Cardiac muscle cell (in vitro differentiated cells and primary cell): Measurements from ENCODE around the gene KRT2. TPM values are rescaled to one million over a fixed set of nuclear protein-coding genes. Genes with fewer than 3 reads are reported as not detected.

ENCODE experiments used
- DNase-seq, 2 donors: peaks; one replicate each; pipeline versions ENCODE4 v3.0.0 to v3.0.0-alpha.2; 2010 to 2017; ENCODE audit warnings: low read depth in 1 of 2, low spot score in 1 of 2
- H3K27ac ChIP-seq: fragments of 200-600 bp; sonication (generic); 2 replicates; pipeline ENCODE4 v1.5.1; 2016
- H3K27me3 ChIP-seq: fragments of 200-600 bp; sonication (generic); 2 replicates; pipeline ENCODE4 v1.6.0; 2016; ENCODE audit warnings: control low read depth
- H3K36me3 ChIP-seq: fragments of 200-600 bp; sonication (generic); 2 replicates; pipeline ENCODE4 v1.5.1; 2016; ENCODE audit warnings: control low read depth
- H3K4me1 ChIP-seq: fragments of 200-600 bp; sonication (generic); 2 replicates; pipeline ENCODE4 v1.8.1; 2017; ENCODE audit warnings: low read depth, mild to moderate bottlenecking, mixed run types
- H3K4me3 ChIP-seq: fragments of 200-600 bp; sonication (generic); 2 replicates; pipeline ENCODE4 v1.5.1; 2016; ENCODE audit warnings: mild to moderate bottlenecking
- H3K9me3 ChIP-seq: fragments of 200-600 bp; sonication (generic); 2 replicates; pipeline ENCODE4 v1.5.1; 2017; ENCODE audit warnings: low read depth, mild to moderate bottlenecking, control low read depth
- polyA plus RNA-seq: library from polyadenylated mRNA; unstranded; fragments of >200 nt; fragmentation: Nextera tagmentation; extraction: Ambion mirVana; gene quantifications from 2 replicates; pipeline ENCODE4 v1.2.1, GENCODE V29; 2016
- total RNA-seq: library from RNA; depleted of rRNA; stranded (reverse); fragments of >200 nt; gene quantifications from 2 replicates; pipeline ENCODE4 v1.2.3, GENCODE V29; 2016
- TF ChIP-seq, protein P1 (sequence below): IDR thresholded peaks from 2 replicates; pipeline ENCODE4 v1.5.1; 2012; ENCODE audit warnings: low read depth, mild to moderate bottlenecking, low read length

Gene KRT2
- total and polyA plus RNA-seq, 2 experiments from 2014 or later = not detected

DNA sequence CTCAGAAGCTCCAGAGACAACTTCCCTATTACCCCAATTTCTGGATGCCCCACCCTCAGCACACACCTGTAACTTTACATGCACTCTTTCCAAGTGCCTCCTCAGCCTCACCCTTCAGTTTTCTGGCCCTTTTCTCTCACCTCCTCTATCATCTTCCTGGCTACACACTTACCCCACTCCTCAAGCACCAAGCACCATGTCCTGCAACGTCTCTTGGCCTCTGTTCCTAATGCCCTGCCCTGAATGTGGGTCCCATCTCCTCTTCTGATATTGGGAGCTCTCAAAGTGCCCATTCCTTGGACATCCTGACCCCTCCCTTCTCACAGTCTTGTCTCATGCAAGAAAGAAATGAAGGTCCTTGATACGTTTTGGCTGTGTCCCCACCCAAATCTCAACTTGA, 51.9 kb downstream of the KRT2 start:
- Histone ChIP-seq H3K27ac (no peak overlapping the region), H3K4me3 (no peak overlapping the region), H3K27me3 (peaks cover 20% of the 10 kb centered on the region), H3K4me1 (no peaks in the 10 kb centered on the region), H3K9me3 (no peaks in the 10 kb centered on the region), H3K36me3 (no peaks in the 10 kb centered on the region)
- DNase-seq = no peak
- TF ChIP-seq, protein P1, sequence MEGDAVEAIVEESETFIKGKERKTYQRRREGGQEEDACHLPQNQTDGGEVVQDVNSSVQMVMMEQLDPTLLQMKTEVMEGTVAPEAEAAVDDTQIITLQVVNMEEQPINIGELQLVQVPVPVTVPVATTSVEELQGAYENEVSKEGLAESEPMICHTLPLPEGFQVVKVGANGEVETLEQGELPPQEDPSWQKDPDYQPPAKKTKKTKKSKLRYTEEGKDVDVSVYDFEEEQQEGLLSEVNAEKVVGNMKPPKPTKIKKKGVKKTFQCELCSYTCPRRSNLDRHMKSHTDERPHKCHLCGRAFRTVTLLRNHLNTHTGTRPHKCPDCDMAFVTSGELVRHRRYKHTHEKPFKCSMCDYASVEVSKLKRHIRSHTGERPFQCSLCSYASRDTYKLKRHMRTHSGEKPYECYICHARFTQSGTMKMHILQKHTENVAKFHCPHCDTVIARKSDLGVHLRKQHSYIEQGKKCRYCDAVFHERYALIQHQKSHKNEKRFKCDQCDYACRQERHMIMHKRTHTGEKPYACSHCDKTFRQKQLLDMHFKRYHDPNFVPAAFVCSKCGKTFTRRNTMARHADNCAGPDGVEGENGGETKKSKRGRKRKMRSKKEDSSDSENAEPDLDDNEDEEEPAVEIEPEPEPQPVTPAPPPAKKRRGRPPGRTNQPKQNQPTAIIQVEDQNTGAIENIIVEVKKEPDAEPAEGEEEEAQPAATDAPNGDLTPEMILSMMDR = no peak

DNA sequence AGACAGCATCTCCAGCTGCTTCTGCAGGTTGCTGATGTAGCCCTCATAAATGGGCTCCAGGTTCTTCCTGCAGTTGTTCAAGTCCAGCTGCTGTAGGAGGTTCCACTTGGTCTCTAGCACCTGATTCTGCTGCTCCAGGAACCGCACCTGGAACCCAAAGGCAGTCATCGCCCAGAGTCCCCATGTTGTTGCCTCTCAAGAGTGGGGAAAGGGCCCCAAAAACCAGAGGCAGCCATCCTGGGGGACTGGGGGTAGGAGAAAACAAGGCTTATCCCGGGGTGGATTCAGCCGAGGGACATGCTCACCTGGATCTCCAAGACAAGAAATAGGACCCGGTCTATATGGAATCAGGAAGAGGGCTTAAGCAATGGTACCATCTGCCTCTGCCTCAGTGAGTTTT, 53.0 kb downstream of the KRT2 start:
- H3K27me3 ChIP-seq = peaks cover 20% of the 10 kb centered on the region
- TF ChIP-seq, protein P1 = no peak

More for the DNA sequence above, 53.0 kb downstream of the KRT2 start:
- H3K4me3 ChIP-seq = no peak overlapping the region
- no peak for DNase-seq
- no peak overlapping the region for H3K27ac ChIP-seq
- H3K36me3 ChIP-seq = no peaks in the 10 kb centered on the region
- H3K9me3 ChIP-seq = no peaks in the 10 kb centered on the region
- no peaks in the 10 kb centered on the region for H3K4me1 ChIP-seq

Other genes with a start within 250 kb of the KRT2 start
- not detected in 2 replicates for gene KRT82, start 245.9 kb downstream of the KRT2 start, total RNA-seq
- not detected in 2 replicates for gene KRT82, start 245.9 kb downstream of the KRT2 start, polyA plus RNA-seq
- not detected in 2 replicates for gene KRT75, start 217.8 kb downstream of the KRT2 start, total RNA-seq
- not detected in 2 replicates for gene KRT75, start 217.8 kb downstream of the KRT2 start, polyA plus RNA-seq
- gene KRT6B, start 200.1 kb downstream of the KRT2 start, total RNA-seq = not detected in 2 replicates
- gene KRT6B, start 200.1 kb downstream of the KRT2 start, polyA plus RNA-seq = 0.13 TPM in 1 of 2 replicates, not detected in the other
- not detected in 2 replicates for gene KRT6C, start 178.4 kb downstream of the KRT2 start, total RNA-seq
- not detected in 2 replicates for gene KRT6C, start 178.4 kb downstream of the KRT2 start, polyA plus RNA-seq
- gene KRT6A, start 159.0 kb downstream of the KRT2 start, total RNA-seq = not detected in 2 replicates
- gene KRT6A, start 159.0 kb downstream of the KRT2 start, polyA plus RNA-seq = 0.22 TPM in 1 of 2 replicates, not detected in the other
- gene KRT5, start 131.8 kb downstream of the KRT2 start, total RNA-seq = not detected in 2 replicates
- 0.23 TPM in 1 of 2 replicates, not detected in the other for gene KRT5, start 131.8 kb downstream of the KRT2 start, polyA plus RNA-seq
- gene KRT71, start 99.1 kb downstream of the KRT2 start, total RNA-seq = not detected in 2 replicates
- not detected in 2 replicates for gene KRT71, start 99.1 kb downstream of the KRT2 start, polyA plus RNA-seq
- not detected in 2 replicates for gene KRT74, start 78.4 kb downstream of the KRT2 start, total RNA-seq
- not detected in 2 replicates for gene KRT74, start 78.4 kb downstream of the KRT2 start, polyA plus RNA-seq
- gene KRT72, start 50.7 kb downstream of the KRT2 start, total RNA-seq = not detected in 2 replicates
- gene KRT72, start 50.7 kb downstream of the KRT2 start, polyA plus RNA-seq = not detected in 2 replicates
- gene KRT73, start 33.7 kb downstream of the KRT2 start, total RNA-seq = not detected in 2 replicates
- gene KRT73, start 33.7 kb downstream of the KRT2 start, polyA plus RNA-seq = not detected in 2 replicates
- gene KRT1, start 28.2 kb upstream of the KRT2 start, total RNA-seq = not detected in 2 replicates
- gene KRT1, start 28.2 kb upstream of the KRT2 start, polyA plus RNA-seq = not detected in 2 replicates
- gene KRT77, start 51.3 kb upstream of the KRT2 start, total RNA-seq = not detected in 2 replicates
- gene KRT77, start 51.3 kb upstream of the KRT2 start, polyA plus RNA-seq = not detected in 2 replicates
- gene KRT76, start 125.1 kb upstream of the KRT2 start, total RNA-seq = not detected in 2 replicates
- gene KRT76, start 125.1 kb upstream of the KRT2 start, polyA plus RNA-seq = not detected in 2 replicates
- not detected in 2 replicates for gene KRT3, start 143.9 kb upstream of the KRT2 start, total RNA-seq
- gene KRT3, start 143.9 kb upstream of the KRT2 start, polyA plus RNA-seq = not detected in 2 replicates
- gene KRT4, start 161.9 kb upstream of the KRT2 start, total RNA-seq = not detected in 2 replicates
- gene KRT4, start 161.9 kb upstream of the KRT2 start, polyA plus RNA-seq = not detected in 2 replicates
- not detected in 2 replicates for gene KRT79, start 182.1 kb upstream of the KRT2 start, total RNA-seq
- gene KRT79, start 182.1 kb upstream of the KRT2 start, polyA plus RNA-seq = not detected in 2 replicates
- not detected in 2 replicates for gene KRT78, start 196.8 kb upstream of the KRT2 start, total RNA-seq
- gene KRT78, start 196.8 kb upstream of the KRT2 start, polyA plus RNA-seq = not detected in 2 replicates